ENCODE data around the gene C19orf73.

DNA sequence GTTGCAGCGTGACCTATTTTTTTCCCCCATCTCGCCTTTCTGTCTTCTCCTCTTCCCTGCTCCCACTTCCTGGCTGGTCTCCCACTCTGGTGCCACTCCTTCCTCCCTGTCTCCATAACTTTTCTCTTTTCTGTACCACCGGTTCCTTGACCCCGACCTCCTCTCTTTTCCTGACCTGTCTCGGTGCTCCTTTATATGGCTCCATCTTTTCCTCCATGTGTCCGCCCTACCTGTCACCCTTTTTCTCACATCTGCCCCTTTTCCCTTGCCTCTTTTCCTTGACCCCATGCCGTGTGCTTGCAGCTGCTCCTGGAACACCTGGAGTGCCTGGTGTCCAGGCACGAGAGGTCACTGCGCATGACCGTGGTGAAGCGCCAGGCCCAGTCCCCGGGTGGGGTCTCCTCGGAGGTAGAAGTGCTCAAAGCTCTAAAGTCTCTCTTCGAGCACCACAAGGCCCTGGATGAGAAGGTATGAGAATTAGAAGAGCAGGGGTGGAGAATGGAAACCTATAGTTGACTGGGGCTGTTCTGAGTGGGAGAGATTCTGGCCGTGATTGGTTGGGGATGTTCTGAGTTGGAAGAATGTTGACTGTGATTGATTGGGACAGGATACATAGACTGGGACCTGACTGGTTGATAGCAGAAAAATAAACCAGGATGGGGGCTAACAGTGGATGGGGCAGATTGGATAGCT lies 9.7 kb upstream of the C19orf73 start:
- TF ChIP-seq EZH2 (IDR thresholded peaks at IDR 0.05; ENCODE audit: low read length, missing control alignments) = no peak
- TF ChIP-seq, protein P1, sequence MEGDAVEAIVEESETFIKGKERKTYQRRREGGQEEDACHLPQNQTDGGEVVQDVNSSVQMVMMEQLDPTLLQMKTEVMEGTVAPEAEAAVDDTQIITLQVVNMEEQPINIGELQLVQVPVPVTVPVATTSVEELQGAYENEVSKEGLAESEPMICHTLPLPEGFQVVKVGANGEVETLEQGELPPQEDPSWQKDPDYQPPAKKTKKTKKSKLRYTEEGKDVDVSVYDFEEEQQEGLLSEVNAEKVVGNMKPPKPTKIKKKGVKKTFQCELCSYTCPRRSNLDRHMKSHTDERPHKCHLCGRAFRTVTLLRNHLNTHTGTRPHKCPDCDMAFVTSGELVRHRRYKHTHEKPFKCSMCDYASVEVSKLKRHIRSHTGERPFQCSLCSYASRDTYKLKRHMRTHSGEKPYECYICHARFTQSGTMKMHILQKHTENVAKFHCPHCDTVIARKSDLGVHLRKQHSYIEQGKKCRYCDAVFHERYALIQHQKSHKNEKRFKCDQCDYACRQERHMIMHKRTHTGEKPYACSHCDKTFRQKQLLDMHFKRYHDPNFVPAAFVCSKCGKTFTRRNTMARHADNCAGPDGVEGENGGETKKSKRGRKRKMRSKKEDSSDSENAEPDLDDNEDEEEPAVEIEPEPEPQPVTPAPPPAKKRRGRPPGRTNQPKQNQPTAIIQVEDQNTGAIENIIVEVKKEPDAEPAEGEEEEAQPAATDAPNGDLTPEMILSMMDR (conservative IDR thresholded peaks at IDR 0.05 in 1 of 2, IDR thresholded peaks at IDR 0.05 in 1 of 2; ENCODE audit: low read depth in 1 of 2, low read length in 2 of 2) = no peak
